Thyroid gland (tissue), 4 donors: ENCODE data around the gene MAPK4. TPM values are rescaled to one million over a fixed set of nuclear protein-coding genes. Genes with fewer than 3 reads are reported as not detected.

ENCODE experiments used
- DNase-seq, 2 donors: peaks; one replicate each; pipeline ENCODE4 v3.0.0-alpha.2; 2019
- H3K27ac ChIP-seq, 3 donors: fragments of 200-600 bp; sonication (generic); 1 replicate in 2 of 3; 2 replicates in 1 of 3; pipeline ENCODE4 v1.5.1; 2016 to 2019; ENCODE audit warnings: mild to moderate bottlenecking in 1 of 3, moderate library complexity in 1 of 3
- H3K27me3 ChIP-seq: fragments of 200-600 bp; sonication (generic); one replicate; pipeline ENCODE4 v1.5.1; 2019
- H3K36me3 ChIP-seq, 2 donors: fragments of 200-600 bp; sonication (generic); one replicate each; pipeline ENCODE4 v1.5.1; 2016 to 2019
- H3K4me1 ChIP-seq, 2 donors: fragments of 200-600 bp; sonication (generic); one replicate each; pipeline ENCODE4 v1.5.1; 2017 to 2019
- H3K4me3 ChIP-seq, 3 donors: fragments of 200-600 bp; sonication (generic); replicated peaks in 1 of 3; 1 replicate in 2 of 3; 2 replicates in 1 of 3; pipeline ENCODE4 v1.5.1; 2016; ENCODE audit warnings: mild to moderate bottlenecking in 1 of 3
- H3K9me3 ChIP-seq: fragments of 200-600 bp; sonication (generic); one replicate; pipeline ENCODE4 v1.5.1; 2017
- CTCF ChIP-seq, 6 experiments: fragments of 200-600 bp in 3 of 6; fragments of 450-650 bp in 3 of 6; sonication (generic) in 3 of 6; IDR thresholded peaks; one replicate each; pipeline ENCODE4 v1.5.1; 2016 to 2019; ENCODE audit warnings: antibody characterized with exemption in 6 of 6, mild to moderate bottlenecking in 2 of 6, inconsistent platforms in 1 of 6, moderate library complexity in 1 of 6
- POLR2A ChIP-seq, 2 donors: fragments of 450-650 bp; IDR thresholded peaks; one replicate each; pipeline ENCODE4 v1.6.1; 2017; ENCODE audit warnings: antibody characterized with exemption in 2 of 2, mild to moderate bottlenecking in 2 of 2, moderate library complexity in 1 of 2
- WGBS, 2 donors: methylation state at CpG; one replicate each; pipeline ENCODE4 v1.1.5; 2017; 5-methylcytosine and 5-hydroxymethylcytosine counted together
- intact Hi-C: fragments of 100-400 bp; cut with DNase I; formaldehyde crosslinking; loops from one replicate; pipeline ENCODE4 v1.15.1; 2023
- total RNA-seq, 4 donors: library from RNA; depleted of rRNA; stranded (reverse); fragments of >200 nt; gene quantifications; one replicate each; pipeline ENCODE4 v1.2.3, GENCODE V29; 2016

Gene MAPK4
- total RNA-seq, 4 donors from 2014 or later: 3.5 to 17.9 (median 11.4) TPM

DNA sequence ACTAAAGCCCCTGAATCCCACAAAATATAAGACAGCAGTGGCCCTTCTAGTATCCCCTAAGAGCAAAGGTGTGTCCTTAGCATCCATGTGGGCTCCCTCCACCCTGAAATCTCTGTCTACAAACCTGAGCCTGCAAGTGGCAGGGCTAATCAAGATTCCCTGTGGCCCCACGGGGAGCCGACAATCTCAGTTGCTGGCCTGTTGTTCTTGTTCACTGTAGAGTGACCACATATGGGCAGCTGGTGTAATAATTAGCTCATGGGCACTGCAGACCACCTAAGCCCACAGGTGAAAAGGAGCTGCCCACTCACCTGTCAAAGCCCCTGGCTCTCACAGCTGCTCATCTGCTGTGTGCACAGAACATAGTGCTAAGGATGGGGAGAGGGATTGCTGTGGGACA, 157.7 kb downstream of the MAPK4 start:
- DNase-seq: no peak
- H3K27ac ChIP-seq: no peak overlapping the region
- H3K9me3 ChIP-seq: no peaks in the 10 kb centered on the region
- H3K4me3 ChIP-seq: no peak overlapping the region
- H3K27me3 ChIP-seq: no peaks in the 10 kb centered on the region
- TF ChIP-seq POLR2A (IDR thresholded peaks at IDR 0.05) (no peak), CTCF (IDR thresholded peaks at IDR 0.05) (no peak)
- intact Hi-C loops: no loop called here
- WGBS, 2 donors: 80 to 86% methylated on average over 2 of the region's 2 CpGs
- no peaks in the 10 kb centered on the region for H3K4me1 ChIP-seq
- H3K36me3 ChIP-seq: no peaks in the 10 kb centered on the region

DNA sequence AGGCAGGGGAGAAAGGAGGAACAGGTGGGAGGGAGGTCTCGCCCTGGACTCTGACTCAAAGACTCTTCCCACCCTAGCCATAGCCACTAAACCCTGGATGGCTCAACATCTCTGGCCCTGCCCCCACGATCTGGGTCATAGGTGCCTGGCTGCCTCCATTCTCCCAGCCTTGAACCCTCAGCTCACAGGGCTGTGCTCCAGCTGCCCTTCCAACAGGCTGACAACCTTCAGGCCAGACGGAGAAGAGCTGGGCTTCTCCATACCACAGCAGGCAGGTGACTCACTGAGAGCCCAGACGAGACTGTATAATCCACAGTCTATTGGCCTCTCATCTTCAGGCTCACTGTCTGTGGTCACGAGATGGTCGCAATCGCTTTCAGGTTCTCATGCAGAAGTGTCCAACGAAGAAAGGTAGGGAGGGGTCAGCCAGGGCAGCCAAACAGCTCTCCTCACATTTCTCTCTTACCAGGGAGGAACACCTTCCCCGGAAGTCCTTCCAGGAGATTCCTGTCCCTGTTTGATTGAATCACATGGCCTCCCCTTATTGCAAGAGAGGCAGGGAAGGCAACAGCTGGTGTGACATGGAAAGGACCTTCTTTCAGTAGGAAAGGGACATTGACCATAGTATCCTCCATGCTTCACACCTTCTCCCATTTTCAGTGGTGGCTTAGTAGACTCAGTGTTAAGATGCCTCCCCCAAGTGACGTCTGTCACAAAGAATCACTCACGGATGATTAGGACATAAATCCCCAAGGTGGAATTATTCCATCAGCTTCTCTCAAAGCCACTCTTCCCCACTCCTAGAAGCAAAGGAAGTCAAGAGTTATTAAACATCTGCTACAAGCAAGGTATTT, 159.8 kb downstream of the MAPK4 start:
- TF ChIP-seq POLR2A (IDR thresholded peaks at IDR 0.05) (no peak), CTCF (IDR thresholded peaks at IDR 0.05) (no peak)
- Histone ChIP-seq H3K27ac (no peak overlapping the region), H3K4me3 (no peak overlapping the region), H3K27me3 (no peaks in the 10 kb centered on the region), H3K36me3 (no peaks in the 10 kb centered on the region), H3K9me3 (no peaks in the 10 kb centered on the region), H3K4me1 (no peaks in the 10 kb centered on the region)
- WGBS, 2 donors: 85 to 86% methylated on average over 9 to 11 of the region's 11 CpGs
- intact Hi-C loops: no loop called here
- DNase-seq: no peak

GRCh38 chr18:50720325-50720674, 160.4 kb downstream of the MAPK4 start:
- Histone ChIP-seq H3K27me3 (no peaks in the 10 kb centered on the region), H3K36me3 (no peaks in the 10 kb centered on the region), H3K27ac (no peak overlapping the region), H3K4me3 (no peak overlapping the region), H3K4me1 (no peaks in the 10 kb centered on the region), H3K9me3 (no peaks in the 10 kb centered on the region)
- intact Hi-C loops: no loop called here
- no peak for TF ChIP-seq POLR2A (IDR thresholded peaks at IDR 0.05)
- TF ChIP-seq CTCF (IDR thresholded peaks at IDR 0.05): no peak
- 89 to 92% methylated on average over 3 to 4 of the region's 4 CpGs for WGBS, 2 donors
- DNase-seq: no peak

- TF ChIP-seq CTCF (IDR thresholded peaks at IDR 0.05) (no peak), POLR2A (IDR thresholded peaks at IDR 0.05) (no peak)
- no peak for DNase-seq
- no peaks in the 10 kb centered on the region for H3K9me3 ChIP-seq
- H3K27ac ChIP-seq: no peak overlapping the region
- no peaks in the 10 kb centered on the region for H3K4me1 ChIP-seq
- intact Hi-C loops: no loop called here
- H3K27me3 ChIP-seq: no peaks in the 10 kb centered on the region
- H3K4me3 ChIP-seq: no peak overlapping the region
- 91 to 94% methylated on average over 4 of the region's 4 CpGs for WGBS, 2 donors
- H3K36me3 ChIP-seq: no peaks in the 10 kb centered on the region
These were observed 161.1 kb downstream of the MAPK4 start for GRCh38 chr18:50721006-50721405.

- TF ChIP-seq CTCF (IDR thresholded peaks at IDR 0.05): no peak
- no peak for TF ChIP-seq POLR2A (IDR thresholded peaks at IDR 0.05)
- WGBS, 2 donors: 80 to 88% methylated on average over 1 to 2 of the region's 4 CpGs
- no peak for DNase-seq
- intact Hi-C loops: no loop called here
- no peaks in the 10 kb centered on the region for H3K9me3 ChIP-seq
- H3K4me3 ChIP-seq: no peak overlapping the region
- H3K36me3 ChIP-seq: no peaks in the 10 kb centered on the region
- no peak overlapping the region for H3K27ac ChIP-seq
- H3K4me1 ChIP-seq: no peaks in the 10 kb centered on the region
- H3K27me3 ChIP-seq: no peaks in the 10 kb centered on the region
These were observed 161.7 kb downstream of the MAPK4 start for GRCh38 chr18:50721451-50722120.
